Sciatic nerve (tissue), 1 donor: ENCODE measurements around the gene RAB7A. TPM values are rescaled to one million over a fixed set of nuclear protein-coding genes. Genes with fewer than 3 reads are reported as not detected.

Experiments
- total RNA-seq: library from RNA; stranded (reverse); fragmentation: NEBNext Ultra II Directional; extraction: Animal tissue kit (Norgen Biotek cat#: 25700); gene quantifications from one replicate; pipeline ENCODE4 v1.2.1, GENCODE V29; 2021
- donor health status: DM: no; HTN: no; CAD: no.

RAB7A gene
- total RNA-seq, 1 donor from 2014 or later, result 233 TPM

Other genes with a start within 250 kb of the RAB7A start
- gene GATA2, start 233.0 kb upstream of the RAB7A start, total RNA-seq, result 23.5 TPM
- gene RPN1, start 75.4 kb upstream of the RAB7A start, total RNA-seq, result 120 TPM
- gene ACAD9, start 153.4 kb downstream of the RAB7A start, total RNA-seq, result 54.0 TPM